Naive thymus-derived CD8-positive, alpha-beta T cell (primary cell): ENCODE data around the gene SCAPER. TPM values are rescaled to one million over a fixed set of nuclear protein-coding genes. Genes with fewer than 3 reads are reported as not detected.

Experiments used
- ATAC-seq, 2 donors: fragments of 150-1000 bp; cut with Tn5 transposase in 1 of 2; sonication (Bioruptor Pico), chemical (Tn5 transposase) in 1 of 2; 1 replicate in 1 of 2; 2 replicates in 1 of 2; pipeline ENCODE4 v1.10.0; 2021; ENCODE audit warnings: mild to moderate bottlenecking in 2 of 2, moderate library complexity in 2 of 2
- POLR2A ChIA-PET: fragments of 350-600 bp; sonication (Branson Sonifier 250); formaldehyde crosslinking; loops from one replicate; lab custom pipeline; 2021; ENCODE audit warnings: antibody characterized with exemption; lab: Charles Lee
- DNase-seq, 10 donors: peaks; one replicate each; pipeline versions ENCODE4 v3.0.0 to v3.0.0-alpha.2; 2020 to 2022
- H3K27ac Mint-ChIP-seq, 10 donors: one replicate each; pipeline ENCODE4 v1.8.0; 2020 to 2022; ENCODE audit warnings: mild to moderate bottlenecking in 10 of 10, mixed read lengths in 10 of 10, moderate library complexity in 4 of 10, inconsistent platforms in 1 of 10
- H3K27me3 Mint-ChIP-seq, 5 donors: one replicate each; pipeline ENCODE4 v1.8.0; 2021 to 2022; ENCODE audit warnings: mixed read lengths in 5 of 5
- H3K36me3 Mint-ChIP-seq, 3 donors: one replicate each; pipeline ENCODE4 v1.8.0; 2020 to 2022; ENCODE audit warnings: mixed read lengths in 3 of 3, mild to moderate bottlenecking in 2 of 3, inconsistent platforms in 1 of 3
- H3K4me1 Mint-ChIP-seq, 4 donors: one replicate each; pipeline ENCODE4 v1.8.0; 2021 to 2022; ENCODE audit warnings: mixed read lengths in 4 of 4
- H3K4me3 Mint-ChIP-seq, 10 donors: one replicate each; pipeline ENCODE4 v1.8.0; 2020 to 2022; ENCODE audit warnings: mild to moderate bottlenecking in 10 of 10, mixed read lengths in 10 of 10, moderate library complexity in 6 of 10, inconsistent platforms in 1 of 10
- H3K9me3 Mint-ChIP-seq, 9 donors: one replicate each; pipeline ENCODE4 v1.8.0; 2020 to 2022; ENCODE audit warnings: mixed read lengths in 9 of 9, mild to moderate bottlenecking in 3 of 9, inconsistent platforms in 1 of 9, moderate library complexity in 1 of 9
- polyA plus RNA-seq, 3 donors: library from polyadenylated mRNA; unstranded; fragments of 300-500 nt; fragmentation: Illumina TruSeq; gene quantifications; one replicate each; pipeline ENCODE4 v1.2.3, GENCODE V29; 2021
- total RNA-seq, 8 experiments: library from RNA in 2 of 8; stranded (reverse) in 2 of 8; gene quantifications; one replicate each; pipeline ENCODE4 v1.2.3 and lab custom pipeline; 2021 to 2026

The SCAPER gene
- total and polyA plus RNA-seq, 5 experiments from 2014 or later = 12.3 to 58.5 (median 17.7) TPM

DNA sequence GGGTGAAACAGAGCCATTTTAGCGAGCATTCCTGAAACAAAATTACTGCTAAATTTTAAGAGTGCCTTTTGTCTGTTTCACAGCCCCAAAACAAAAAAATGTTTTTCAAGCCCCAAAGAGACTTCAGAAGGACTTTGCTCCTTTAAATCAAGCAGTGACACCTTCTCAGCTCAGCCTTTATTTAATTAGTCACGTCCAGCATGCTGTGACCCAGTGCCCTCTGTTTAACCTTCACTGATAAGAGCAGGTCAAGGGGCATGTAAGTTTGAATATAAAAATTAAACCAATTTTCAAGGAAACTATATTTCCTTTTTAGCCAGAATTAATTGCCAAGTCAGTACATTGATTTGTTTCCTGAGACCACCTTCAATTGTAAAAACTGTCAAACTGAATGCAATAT lies 527.9 kb downstream of the SCAPER start:
- no peak for DNase-seq
- POLR2A ChIA-PET = no interaction called here
- no peak overlapping the region for H3K4me3 Mint-ChIP-seq
- no peaks in the 10 kb centered on the region for H3K4me1 Mint-ChIP-seq
- ATAC-seq = no peak
- H3K27ac Mint-ChIP-seq = no peak overlapping the region
- no peaks in the 10 kb centered on the region for H3K27me3 Mint-ChIP-seq
- no peaks in the 10 kb centered on the region for H3K9me3 Mint-ChIP-seq
- peaks cover 6 to 63% (median 43%) of the 10 kb centered on the region in 3 donors for H3K36me3 Mint-ChIP-seq

DNA sequence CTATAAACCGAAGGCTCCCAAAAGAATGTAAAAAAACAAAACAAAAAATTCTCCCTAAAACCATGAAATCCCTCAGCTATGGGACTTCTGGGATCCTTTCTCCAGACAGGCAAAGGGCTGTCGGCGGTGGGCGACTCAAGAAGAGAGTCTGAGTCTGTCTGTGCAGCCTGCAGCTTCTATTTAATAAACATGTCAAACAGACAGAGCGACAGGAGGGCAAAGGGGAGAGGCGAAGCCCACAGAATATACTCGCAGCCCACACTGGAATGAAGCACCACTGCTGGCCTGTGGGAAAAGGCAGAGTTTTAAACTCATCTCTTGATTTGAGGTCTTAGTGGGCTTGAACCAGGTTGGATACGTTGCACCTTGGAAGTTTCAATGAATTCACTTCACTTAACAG lies 528.3 kb downstream of the SCAPER start:
- Mint-ChIP-seq H3K4me1 (no peaks in the 10 kb centered on the region), H3K36me3 (peaks cover 6 to 67% (median 47%) of the 10 kb centered on the region in 3 donors), H3K9me3 (no peaks in the 10 kb centered on the region), H3K27ac (no peak overlapping the region), H3K27me3 (no peaks in the 10 kb centered on the region), H3K4me3 (no peak overlapping the region)
- POLR2A ChIA-PET = no interaction called here
- ATAC-seq (no peak), DNase-seq (no peak)

DNA sequence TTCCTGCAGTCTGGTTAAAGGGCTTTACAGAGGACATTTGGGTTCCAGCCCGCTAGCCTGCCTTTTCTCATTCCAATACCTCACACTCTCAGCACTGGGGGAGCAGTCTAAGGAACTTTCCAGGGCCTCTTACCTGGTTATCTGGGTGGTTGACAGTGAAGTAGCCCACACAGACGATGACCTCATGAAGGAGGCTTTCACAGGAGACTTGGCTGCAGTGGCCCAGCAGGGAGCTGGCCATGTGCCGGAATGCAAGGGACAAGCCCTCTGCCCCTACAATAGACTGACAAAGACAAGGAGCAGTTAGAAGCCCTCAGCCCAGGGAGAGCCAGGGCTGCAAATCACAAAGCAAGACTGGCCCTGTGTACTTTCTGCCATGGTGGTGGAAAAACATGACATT lies 529.1 kb downstream of the SCAPER start:
- no peak overlapping the region for H3K27ac Mint-ChIP-seq
- DNase-seq (no peak), ATAC-seq (no peak)
- no peak overlapping the region for H3K4me3 Mint-ChIP-seq
- peaks cover 5 to 68% (median 40%) of the 10 kb centered on the region in 3 donors for H3K36me3 Mint-ChIP-seq
- H3K4me1 Mint-ChIP-seq = no peaks in the 10 kb centered on the region
- POLR2A ChIA-PET = no interaction called here
- no peaks in the 10 kb centered on the region for H3K9me3 Mint-ChIP-seq
- H3K27me3 Mint-ChIP-seq = no peaks in the 10 kb centered on the region

DNA sequence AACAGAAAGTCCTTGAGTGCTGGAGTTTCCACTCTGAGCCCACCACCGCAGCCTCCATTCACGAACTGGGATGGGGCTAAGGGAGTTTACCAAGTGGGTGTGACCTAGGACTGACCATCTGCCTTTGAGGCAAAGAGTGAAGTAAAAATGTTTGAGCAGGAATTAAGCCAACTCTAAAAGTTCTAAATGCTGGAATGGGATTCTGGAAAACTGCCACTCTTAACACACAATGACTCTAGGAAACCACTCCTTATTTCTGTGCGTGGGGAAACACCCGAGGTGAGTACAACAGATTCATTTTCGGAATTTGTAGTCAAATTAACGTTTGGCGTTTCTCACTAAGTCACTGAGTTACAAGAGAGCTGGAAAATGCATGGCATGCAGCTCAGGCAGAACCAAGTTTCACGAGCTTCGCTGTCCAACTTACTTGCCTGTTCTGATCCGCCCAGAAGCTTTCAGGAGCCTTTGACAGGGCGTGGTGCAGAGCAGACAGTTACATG lies 537.0 kb downstream of the SCAPER start:
- Mint-ChIP-seq H3K4me3 (no peak overlapping the region), H3K27ac (no peak overlapping the region), H3K4me1 (peaks cover 0 to 1% (median 0%) of the 10 kb centered on the region in 4 donors), H3K27me3 (no peaks in the 10 kb centered on the region), H3K9me3 (no peaks in the 10 kb centered on the region), H3K36me3 (peaks cover 10 to 42% (median 33%) of the 10 kb centered on the region in 3 donors)
- POLR2A ChIA-PET = no interaction called here
- no peak for DNase-seq
- no peak for ATAC-seq

DNA sequence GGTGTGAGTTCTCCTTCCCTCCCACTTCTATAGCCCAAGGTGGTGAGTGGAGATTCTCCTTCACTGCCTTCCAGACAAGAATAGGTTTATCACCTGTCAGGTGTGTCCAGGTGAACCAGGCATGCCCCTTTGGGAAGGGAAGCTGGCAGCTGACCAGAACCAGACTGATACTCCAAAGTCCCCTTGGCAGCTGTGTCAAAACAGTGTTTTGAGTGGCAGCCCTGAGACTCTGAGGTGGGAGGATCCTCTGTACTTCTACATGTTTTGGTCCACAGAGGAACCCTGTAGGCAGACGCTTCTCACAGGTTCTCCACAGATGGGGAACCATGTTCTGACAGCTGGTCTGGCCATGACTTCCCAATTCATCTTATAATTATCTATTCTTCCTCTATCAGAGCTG lies 538.4 kb downstream of the SCAPER start:
- Mint-ChIP-seq H3K27me3 (no peaks in the 10 kb centered on the region), H3K4me1 (peaks cover 0 to 1% (median 0%) of the 10 kb centered on the region in 4 donors), H3K4me3 (no peak overlapping the region), H3K27ac (no peak overlapping the region), H3K36me3 (peaks cover 5 to 35% (median 25%) of the 10 kb centered on the region in 3 donors), H3K9me3 (no peaks in the 10 kb centered on the region)
- ATAC-seq = no peak
- no peak for DNase-seq
- POLR2A ChIA-PET = no interaction called here

DNA sequence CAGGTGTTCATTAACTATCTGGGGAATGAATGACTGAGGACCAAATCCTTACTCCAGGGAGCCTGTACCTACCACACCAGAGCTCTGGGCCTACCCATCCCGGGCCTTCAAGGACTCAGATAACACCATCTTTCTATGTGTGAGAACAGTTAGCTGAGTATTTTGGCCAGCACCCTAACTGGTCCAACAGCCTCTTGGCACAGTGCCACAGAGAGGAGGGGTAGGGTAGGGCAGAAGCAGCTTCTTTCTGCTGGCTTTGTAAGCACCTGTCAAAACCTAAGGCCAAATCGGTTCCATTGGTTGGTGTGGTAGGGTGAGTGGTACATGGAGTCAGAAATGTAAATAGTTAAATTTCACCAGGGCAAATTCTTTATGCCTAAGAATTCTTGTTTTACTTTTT lies 541.9 kb downstream of the SCAPER start:
- DNase-seq (no peak), ATAC-seq (no peak)
- Mint-ChIP-seq H3K9me3 (no peaks in the 10 kb centered on the region), H3K27ac (no peak overlapping the region), H3K36me3 (peaks cover 5 to 42% (median 39%) of the 10 kb centered on the region in 3 donors), H3K27me3 (no peaks in the 10 kb centered on the region), H3K4me3 (no peak overlapping the region), H3K4me1 (peaks cover 0 to 1% (median 0%) of the 10 kb centered on the region in 4 donors)
- POLR2A ChIA-PET = no interaction called here

DNA sequence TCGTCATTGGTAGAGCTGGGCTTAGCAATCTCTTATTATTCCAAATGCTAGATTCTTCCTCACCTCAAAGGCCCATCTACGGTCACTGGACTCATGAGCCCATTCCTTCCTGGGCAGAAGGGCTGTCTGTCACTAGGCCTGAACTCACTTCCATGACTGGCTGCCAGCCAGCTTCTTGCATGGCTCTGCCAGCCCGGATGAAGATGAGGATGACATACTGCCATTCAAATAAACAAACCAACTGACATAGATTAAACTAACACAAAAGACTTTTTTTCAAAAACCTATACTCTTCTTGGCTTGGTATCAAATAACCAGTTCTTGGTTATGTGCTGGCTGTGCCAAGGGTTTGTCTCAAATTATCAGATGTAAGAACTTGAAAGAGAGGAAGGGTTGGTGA lies 544.7 kb downstream of the SCAPER start:
- no peaks in the 10 kb centered on the region for H3K27me3 Mint-ChIP-seq
- POLR2A ChIA-PET = no interaction called here
- H3K4me1 Mint-ChIP-seq = peaks cover 0 to 1% (median 0%) of the 10 kb centered on the region in 4 donors
- no peak overlapping the region for H3K27ac Mint-ChIP-seq
- no peaks in the 10 kb centered on the region for H3K9me3 Mint-ChIP-seq
- H3K36me3 Mint-ChIP-seq = peaks cover 2 to 40% (median 37%) of the 10 kb centered on the region in 3 donors
- ATAC-seq (no peak), DNase-seq (no peak)
- no peak overlapping the region for H3K4me3 Mint-ChIP-seq

DNA sequence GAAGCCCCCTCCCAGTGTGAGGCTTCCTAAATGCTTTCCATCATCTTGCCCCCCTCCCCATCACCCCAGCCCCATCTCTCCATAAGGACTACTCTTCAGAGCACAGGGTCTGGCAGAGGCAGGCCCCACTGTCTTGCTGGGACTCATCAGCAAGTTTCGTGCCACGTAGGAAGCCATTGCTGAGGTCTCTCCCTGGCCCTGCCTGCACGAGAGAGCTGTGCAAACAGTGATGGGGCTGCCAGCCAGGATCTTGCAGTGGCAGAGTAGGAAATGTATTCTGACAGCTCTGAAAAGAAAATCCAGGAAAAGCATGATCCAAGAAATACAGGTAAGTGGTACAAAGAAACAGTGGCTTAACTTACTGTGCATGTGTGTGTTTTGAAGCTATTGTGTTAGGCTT lies 546.0 kb downstream of the SCAPER start:
- no peaks in the 10 kb centered on the region for H3K9me3 Mint-ChIP-seq
- H3K4me3 Mint-ChIP-seq = no peak overlapping the region
- ATAC-seq (no peak), DNase-seq (no peak)
- no peak overlapping the region for H3K27ac Mint-ChIP-seq
- peaks cover 0 to 40% (median 39%) of the 10 kb centered on the region in 3 donors for H3K36me3 Mint-ChIP-seq
- no peaks in the 10 kb centered on the region for H3K27me3 Mint-ChIP-seq
- POLR2A ChIA-PET = no interaction called here
- peaks cover 0 to 1% (median 0%) of the 10 kb centered on the region in 4 donors for H3K4me1 Mint-ChIP-seq

DNA sequence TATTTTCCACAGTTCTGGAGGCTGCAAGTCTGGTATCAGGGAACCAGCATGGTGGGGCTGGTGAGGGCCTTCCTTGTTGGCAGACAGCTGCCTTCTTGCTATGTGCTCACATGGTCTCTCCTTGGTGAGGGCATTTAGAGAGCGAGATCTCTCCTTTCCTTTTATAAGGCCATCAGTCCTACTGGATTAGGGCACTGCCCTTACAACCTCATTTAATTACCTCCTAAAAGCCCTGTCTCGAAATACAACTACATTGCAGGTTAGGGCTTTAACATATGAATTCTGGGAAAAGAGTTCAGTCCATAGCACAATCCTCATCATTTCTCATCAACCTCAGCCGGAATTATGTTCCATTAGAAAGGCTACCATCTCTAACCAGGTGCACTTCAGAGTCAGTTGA lies 546.7 kb downstream of the SCAPER start:
- DNase-seq = no peak
- POLR2A ChIA-PET = no interaction called here
- H3K4me1 Mint-ChIP-seq = no peaks in the 10 kb centered on the region
- no peaks in the 10 kb centered on the region for H3K27me3 Mint-ChIP-seq
- H3K36me3 Mint-ChIP-seq = peaks cover 4 to 44% (median 42%) of the 10 kb centered on the region in 3 donors
- H3K4me3 Mint-ChIP-seq = no peak overlapping the region
- no peak for ATAC-seq
- H3K9me3 Mint-ChIP-seq = no peaks in the 10 kb centered on the region
- H3K27ac Mint-ChIP-seq = no peak overlapping the region

DNA sequence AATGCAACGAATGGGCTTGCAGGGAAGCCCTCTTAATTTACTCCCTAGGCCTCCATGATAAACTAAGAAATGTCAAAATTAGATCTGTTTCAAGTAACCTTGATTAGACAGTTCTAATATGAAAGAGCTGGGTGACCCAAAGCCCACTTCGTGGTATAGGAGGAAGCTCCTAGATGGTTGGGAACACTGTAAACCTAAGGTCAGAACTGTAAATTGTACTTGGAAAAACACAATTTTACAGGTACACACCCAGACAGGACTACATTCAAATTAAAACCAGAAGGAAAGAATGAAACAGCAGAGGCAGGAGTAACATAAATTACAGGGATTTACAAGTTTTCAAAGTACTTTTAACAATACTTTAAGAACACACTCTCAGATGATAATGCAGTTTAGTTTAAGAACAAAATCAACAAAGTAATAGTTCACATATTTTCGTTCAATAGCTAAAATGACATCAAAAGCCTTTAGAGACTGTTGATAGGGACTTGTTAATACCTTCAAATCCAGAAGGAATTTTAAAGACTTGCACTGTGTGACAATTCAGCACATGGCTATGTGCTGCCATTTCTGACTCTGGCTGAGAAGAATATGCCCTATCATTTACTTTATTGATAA lies 550.2 kb downstream of the SCAPER start:
- DNase-seq (no peak), ATAC-seq (no peak)
- H3K27ac Mint-ChIP-seq = no peak overlapping the region
- POLR2A ChIA-PET = no interaction called here
- H3K36me3 Mint-ChIP-seq = peaks cover 5 to 47% (median 43%) of the 10 kb centered on the region in 3 donors
- no peak overlapping the region for H3K4me3 Mint-ChIP-seq
- no peaks in the 10 kb centered on the region for H3K4me1 Mint-ChIP-seq
- no peaks in the 10 kb centered on the region for H3K27me3 Mint-ChIP-seq
- no peaks in the 10 kb centered on the region for H3K9me3 Mint-ChIP-seq

DNA sequence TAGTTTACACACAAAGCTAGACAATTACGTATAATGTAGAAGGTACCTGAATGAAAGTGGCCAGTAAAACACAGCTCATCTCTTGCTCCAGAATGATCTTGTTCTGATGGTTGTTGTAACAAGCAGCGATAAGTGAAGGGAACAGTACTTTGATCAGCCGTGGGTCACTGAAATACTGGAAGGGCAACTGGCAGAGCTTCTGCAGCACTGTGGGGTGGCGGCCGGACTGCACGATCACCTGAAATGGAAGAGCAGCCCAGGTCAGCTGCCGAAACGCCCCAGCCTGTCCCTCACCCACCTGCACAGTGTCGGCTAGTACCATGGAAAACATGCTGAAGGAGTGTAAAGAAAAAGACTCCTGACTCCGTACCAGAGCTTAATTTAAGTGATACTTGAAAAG lies 551.2 kb downstream of the SCAPER start:
- no peaks in the 10 kb centered on the region for H3K9me3 Mint-ChIP-seq
- H3K4me1 Mint-ChIP-seq = no peaks in the 10 kb centered on the region
- H3K4me3 Mint-ChIP-seq = no peak overlapping the region
- peaks cover 0 to 4% (median 2%) of the 10 kb centered on the region in 5 donors for H3K27me3 Mint-ChIP-seq
- ATAC-seq (no peak), DNase-seq (no peak)
- no peak overlapping the region for H3K27ac Mint-ChIP-seq
- H3K36me3 Mint-ChIP-seq = peaks cover 10 to 49% (median 44%) of the 10 kb centered on the region in 3 donors
- POLR2A ChIA-PET = no interaction called here

DNA sequence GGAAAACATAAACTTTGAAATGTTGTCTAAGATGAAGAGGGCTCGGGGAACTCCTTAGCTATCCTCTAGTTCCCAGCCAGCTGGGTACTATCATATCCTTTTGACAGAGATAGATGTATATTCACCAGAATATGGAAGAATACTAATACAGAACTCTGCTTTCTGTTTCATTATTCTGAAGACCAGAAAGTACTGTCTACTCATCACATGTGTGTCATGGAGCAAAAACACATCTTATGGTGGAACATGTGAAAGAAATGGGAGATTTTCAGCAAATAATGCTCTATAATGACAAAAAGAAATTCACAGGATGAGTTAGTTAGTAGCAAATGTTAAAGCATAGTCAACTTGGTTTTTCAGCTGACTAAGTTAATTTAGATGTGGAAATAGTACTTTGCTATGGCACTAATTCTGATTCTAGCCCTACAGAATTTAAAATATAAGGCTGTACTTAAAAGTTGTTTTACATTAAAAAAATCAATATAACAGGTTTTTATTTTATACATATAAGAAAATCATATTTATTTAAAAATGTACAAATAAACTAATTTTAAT lies 552.0 kb downstream of the SCAPER start:
- peaks cover 13 to 54% (median 49%) of the 10 kb centered on the region in 3 donors for H3K36me3 Mint-ChIP-seq
- no peaks in the 10 kb centered on the region for H3K4me1 Mint-ChIP-seq
- POLR2A ChIA-PET = no interaction called here
- no peak overlapping the region for H3K27ac Mint-ChIP-seq
- no peak overlapping the region for H3K4me3 Mint-ChIP-seq
- DNase-seq (no peak), ATAC-seq (no peak)
- H3K27me3 Mint-ChIP-seq = peaks cover 3 to 9% (median 4%) of the 10 kb centered on the region in 5 donors
- H3K9me3 Mint-ChIP-seq = peaks cover 0 to 2% (median 0%) of the 10 kb centered on the region in 9 donors

DNA sequence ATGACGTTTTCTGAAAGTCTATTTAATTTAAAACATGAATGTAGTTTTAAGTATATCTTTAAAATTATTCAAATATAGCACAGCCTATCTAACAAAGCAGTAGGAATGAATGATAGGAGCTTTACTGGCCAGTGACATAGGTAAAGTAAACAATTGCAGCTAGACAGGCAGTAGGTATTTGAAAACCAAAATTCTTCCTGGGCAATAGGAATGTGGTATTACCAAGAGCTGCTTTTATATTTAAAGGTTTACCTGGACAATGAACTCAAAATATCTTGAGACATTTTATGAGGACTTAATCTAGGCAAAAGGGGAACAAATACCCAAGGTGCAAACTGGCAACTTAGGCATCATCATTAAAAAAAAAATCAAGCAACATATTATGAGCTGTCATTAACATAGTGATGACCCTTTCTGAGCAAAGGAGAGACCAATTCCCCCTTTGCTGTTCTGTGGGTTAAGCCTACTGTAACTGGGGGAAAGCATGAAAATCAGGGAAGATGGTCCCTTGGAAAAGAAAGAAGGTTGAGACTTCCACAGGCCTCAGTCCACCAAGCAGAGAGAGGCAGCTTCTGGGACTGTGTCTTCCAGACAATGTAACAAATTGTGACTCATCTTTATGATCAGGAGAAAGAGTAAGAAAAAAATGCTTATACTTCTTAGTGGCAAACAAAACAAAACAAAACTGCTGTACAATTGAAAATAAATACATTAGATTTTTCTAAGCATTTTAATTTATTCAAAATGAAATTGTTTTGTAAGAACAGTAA lies 555.7 kb downstream of the SCAPER start:
- H3K27ac Mint-ChIP-seq = no peak overlapping the region
- H3K36me3 Mint-ChIP-seq = peaks cover 25 to 50% (median 47%) of the 10 kb centered on the region in 3 donors
- peaks cover 6 to 17% (median 14%) of the 10 kb centered on the region in 4 donors for H3K4me1 Mint-ChIP-seq
- ATAC-seq = no peak
- no peak overlapping the region for H3K4me3 Mint-ChIP-seq
- POLR2A ChIA-PET = interaction anchor here (0.7 kb wide), 1 partner anchor 217 kb away, joined by 3 read pairs; no protein-coding TSS in a partner anchor
- peaks cover 0 to 7% (median 0%) of the 10 kb centered on the region in 9 donors for H3K9me3 Mint-ChIP-seq
- peaks cover 24 to 30% (median 25%) of the 10 kb centered on the region in 5 donors for H3K27me3 Mint-ChIP-seq
- DNase-seq = no peak
